ENCODE measurements around the gene SNX20.

Gene SNX20

GRCh38 chr16:50722405-50722737 lies 41.3 kb upstream of the SNX20 start:
- H3K27ac ChIP-seq (ENCODE audit: low read depth, low read length), result no peak overlapping the region
- no peak overlapping the region for H3K9ac ChIP-seq (ENCODE audit: low read length)
- H3K79me2 ChIP-seq (ENCODE audit: insufficient read depth, low read length), result no peaks in the 10 kb centered on the region
- H4K20me1 ChIP-seq (ENCODE audit: low read depth, low read length), result no peaks in the 10 kb centered on the region
- no peaks in the 10 kb centered on the region for H3K9me2 ChIP-seq (replicated peaks; ENCODE audit: insufficient read depth, low read length)
- H3K4me3 ChIP-seq (ENCODE audit: insufficient read depth, low read length, poor library complexity, severe bottlenecking), result no peak overlapping the region
- no peak overlapping the region for H3K4me2 ChIP-seq (ENCODE audit: low read depth, low read length, poor library complexity, severe bottlenecking)
- no peaks in the 10 kb centered on the region for H3K36me3 ChIP-seq (ENCODE audit: low read length)
- no peak overlapping the region for H2AFZ ChIP-seq (ENCODE audit: low read depth, low read length, severe bottlenecking)
- peaks cover 9% of the 10 kb centered on the region; the same call in 1 of the 2 replicates for H3K9me3 ChIP-seq (ENCODE audit: insufficient read depth, low read length)
- no peaks in the 10 kb centered on the region for H3K27me3 ChIP-seq (ENCODE audit: low read length)
- TF ChIP-seq CTCF (IDR thresholded peaks at IDR 0.05; ENCODE audit: insufficient read depth, low read length, poor library complexity, severe bottlenecking) (no peak), EZH2phosphoT487 (conservative IDR thresholded peaks at IDR 0.05; ENCODE audit: low read length) (no peak)
- H3F3A ChIP-seq (ENCODE audit: insufficient read depth), result no peaks in the 10 kb centered on the region

DNA sequence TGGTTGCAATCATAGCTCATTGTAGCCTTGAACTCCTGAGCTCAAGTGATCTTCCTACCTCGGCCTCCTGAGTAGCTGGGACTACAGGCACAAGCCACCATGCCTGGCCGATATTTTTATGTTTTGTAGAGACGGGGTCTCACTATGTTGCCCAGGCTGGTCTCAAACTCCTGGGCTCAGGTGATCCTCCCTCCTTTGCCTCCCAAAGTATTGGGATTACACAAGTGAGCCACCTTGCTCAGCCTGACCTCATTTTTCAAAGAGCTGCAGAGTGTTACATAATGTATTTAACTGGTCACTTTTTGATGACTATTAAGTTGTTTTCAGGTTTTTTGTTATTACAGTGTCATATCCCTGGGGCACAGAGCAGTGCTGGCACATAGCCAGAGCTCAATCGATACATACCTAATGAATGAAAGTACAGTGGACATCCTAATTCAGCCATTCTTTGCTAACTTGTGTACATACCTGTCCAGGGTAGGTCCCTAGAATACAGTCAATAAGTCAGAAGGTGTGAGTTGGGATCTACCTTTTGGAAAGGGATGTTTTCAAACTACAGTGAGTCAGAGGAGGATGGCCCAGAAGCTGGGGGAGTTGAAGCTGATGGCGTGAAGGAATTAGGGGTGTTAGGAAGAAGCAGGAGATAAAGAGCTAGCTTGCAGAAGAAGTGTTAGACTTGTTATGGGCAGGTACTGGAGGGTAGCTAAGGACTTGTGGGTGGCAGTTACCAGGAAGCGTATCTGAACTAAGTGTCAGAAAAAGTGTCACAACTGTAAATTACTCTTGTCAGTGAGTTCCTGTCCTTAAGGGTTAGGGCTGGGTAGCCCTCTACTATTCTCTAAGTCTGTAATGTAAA lies 40.7 kb upstream of the SNX20 start:
- H3K9me2 ChIP-seq (replicated peaks; ENCODE audit: insufficient read depth, low read length), result no peaks in the 10 kb centered on the region
- H3K9ac ChIP-seq (ENCODE audit: low read length), result no peak overlapping the region
- H4K20me1 ChIP-seq (ENCODE audit: low read depth, low read length), result no peaks in the 10 kb centered on the region
- no peak overlapping the region for H3K4me2 ChIP-seq (ENCODE audit: low read depth, low read length, poor library complexity, severe bottlenecking)
- H3K27me3 ChIP-seq (ENCODE audit: low read length), result no peaks in the 10 kb centered on the region
- TF ChIP-seq CTCF (IDR thresholded peaks at IDR 0.05; ENCODE audit: insufficient read depth, low read length, poor library complexity, severe bottlenecking), result no peak
- no peak for TF ChIP-seq EZH2phosphoT487 (conservative IDR thresholded peaks at IDR 0.05; ENCODE audit: low read length)
- no peak overlapping the region for H2AFZ ChIP-seq (ENCODE audit: low read depth, low read length, severe bottlenecking)
- H3K27ac ChIP-seq (ENCODE audit: low read depth, low read length), result no peak overlapping the region
- no peaks in the 10 kb centered on the region for H3F3A ChIP-seq (ENCODE audit: insufficient read depth)
- H3K4me3 ChIP-seq (ENCODE audit: insufficient read depth, low read length, poor library complexity, severe bottlenecking), result no peak overlapping the region
- H3K79me2 ChIP-seq (ENCODE audit: insufficient read depth, low read length), result no peaks in the 10 kb centered on the region
- peaks cover 9% of the 10 kb centered on the region; the same call in 1 of the 2 replicates for H3K9me3 ChIP-seq (ENCODE audit: insufficient read depth, low read length)
- H3K36me3 ChIP-seq (ENCODE audit: low read length), result no peaks in the 10 kb centered on the region

GRCh38 chr16:50719401-50720337 lies 38.6 kb upstream of the SNX20 start:
- H3K9me3 ChIP-seq (ENCODE audit: insufficient read depth, low read length), result peaks cover 9% of the 10 kb centered on the region; the same call in 1 of the 2 replicates
- TF ChIP-seq EZH2phosphoT487 (conservative IDR thresholded peaks at IDR 0.05; ENCODE audit: low read length) (no peak), CTCF (IDR thresholded peaks at IDR 0.05; ENCODE audit: insufficient read depth, low read length, poor library complexity, severe bottlenecking) (no peak)
- no peaks in the 10 kb centered on the region for H3K9me2 ChIP-seq (replicated peaks; ENCODE audit: insufficient read depth, low read length)
- H3K4me3 ChIP-seq (ENCODE audit: insufficient read depth, low read length, poor library complexity, severe bottlenecking), result no peak overlapping the region
- no peak overlapping the region for H3K4me2 ChIP-seq (ENCODE audit: low read depth, low read length, poor library complexity, severe bottlenecking)
- H3K27me3 ChIP-seq (ENCODE audit: low read length), result no peaks in the 10 kb centered on the region
- H3K9ac ChIP-seq (ENCODE audit: low read length), result no peak overlapping the region
- H3F3A ChIP-seq (ENCODE audit: insufficient read depth), result no peaks in the 10 kb centered on the region
- no peaks in the 10 kb centered on the region for H3K36me3 ChIP-seq (ENCODE audit: low read length)
- H3K79me2 ChIP-seq (ENCODE audit: insufficient read depth, low read length), result no peaks in the 10 kb centered on the region
- H4K20me1 ChIP-seq (ENCODE audit: low read depth, low read length), result no peaks in the 10 kb centered on the region
- H2AFZ ChIP-seq (ENCODE audit: low read depth, low read length, severe bottlenecking), result no peak overlapping the region
- H3K27ac ChIP-seq (ENCODE audit: low read depth, low read length), result no peak overlapping the region

All from SU-DHL-6 (cell line).